GM12864 (cell line): ENCODE results near the gene ZBTB47.

Experiments used
- DNase-seq: peaks from one replicate; pipeline ENCODE4 v3.0.0-alpha.2; 2011; ENCODE audit warnings: low read depth
- H3K4me3 ChIP-seq: 2 replicates; pipeline ENCODE4 v1.5.1; 2011; ENCODE audit warnings: mild to moderate bottlenecking, low read depth, low read length, control low read depth
- CTCF ChIP-seq: IDR thresholded peaks from 2 replicates; pipeline ENCODE4 v1.5.1; 2011; ENCODE audit warnings: low read depth, mild to moderate bottlenecking, moderate library complexity, low read length, control low read depth, inconsistent platforms; ENCODE audit errors: missing control alignments

ZBTB47 gene

GRCh38 chr3:42684632-42685362 lies 31.3 kb downstream of the ZBTB47 start:
- no peak overlapping the region for H3K4me3 ChIP-seq
- no peak for TF ChIP-seq CTCF
- no peak for DNase-seq

GRCh38 chr3:42685363-42685881 lies 31.9 kb downstream of the ZBTB47 start, which contains the start of gene KLHL40:
Gene KLHL40, plus strand, starts transcription at chr3:42685537. Its CDS starts 82 bp downstream, at chr3:42685619.
- no peak for DNase-seq
- no peak for TF ChIP-seq CTCF
- no peak within 1 kb of the TSS for H3K4me3 ChIP-seq

- TF ChIP-seq CTCF = no peak
- DNase-seq = no peak
- no peak overlapping the region for H3K4me3 ChIP-seq
Observed at GRCh38 chr3:42685891-42686820, 32.7 kb downstream of the ZBTB47 start.

- H3K4me3 ChIP-seq = no peak overlapping the region
- no peak for DNase-seq
Observed at GRCh38 chr3:42686832-42687650, 33.5 kb downstream of the ZBTB47 start.

GRCh38 chr3:42688016-42688415 lies 34.5 kb downstream of the ZBTB47 start:
- no peak for TF ChIP-seq CTCF
- no peak overlapping the region for H3K4me3 ChIP-seq
- DNase-seq = no peak

More at GRCh38 chr3:42686832-42687650, 33.5 kb downstream of the ZBTB47 start:
- no peak for TF ChIP-seq CTCF

GRCh38 chr3:42688487-42689420 lies 35.3 kb downstream of the ZBTB47 start:
- no peak for TF ChIP-seq CTCF
- H3K4me3 ChIP-seq = no peak overlapping the region
- no peak for DNase-seq
